B cell (primary cell): ENCODE data around the gene TNFSF4. TPM values are rescaled to one million over a fixed set of nuclear protein-coding genes. Genes with fewer than 3 reads are reported as not detected.

ENCODE experiments used
- ATAC-seq: fragments of 200-7000 bp; cut with Tn5 transposase; one replicate; pipeline ENCODE4 v1.10.0; 2021; ENCODE audit warnings: low read depth, mild to moderate bottlenecking, moderate number of reproducible peaks, moderate library complexity
- CTCF ChIA-PET: fragments of 350-600 bp; sonication (Branson Sonifier 250); formaldehyde crosslinking; loops from one replicate; lab custom pipeline; 2021; ENCODE audit warnings: antibody characterized with exemption, inconsistent platforms; lab: Charles Lee
- POLR2A ChIA-PET: fragments of 350-600 bp; sonication (Branson Sonifier 250); formaldehyde crosslinking; loops from one replicate; lab custom pipeline; 2021; ENCODE audit warnings: antibody characterized with exemption; lab: Charles Lee
- DNase-seq: peaks from one replicate; pipeline ENCODE4 v3.0.0; 2013
- H2AFZ ChIP-seq: 2 replicates; pipeline ENCODE4 v1.6.1; 2012; ENCODE audit warnings: mild to moderate bottlenecking, low read depth, low read length; ENCODE audit not compliant: insufficient read depth, poor library complexity, severe bottlenecking
- H3K27ac ChIP-seq, 2 donors: 1 replicate in 1 of 2; 2 replicates in 1 of 2; pipeline ENCODE4 v1.5.1; 2012 to 2013; ENCODE audit warnings: low read length in 2 of 2, mild to moderate bottlenecking in 2 of 2, moderate library complexity in 1 of 2
- H3K27me3 ChIP-seq, 4 experiments: fragments of 200-600 bp in 1 of 4; sonication (generic) in 1 of 4; replicated peaks in 1 of 4; 1 replicate in 2 of 4; 2 replicates in 2 of 4; pipeline versions ENCODE4 v1.6.1 to v1.7.0; 2013 to 2016; ENCODE audit warnings: low read length in 3 of 4, mild to moderate bottlenecking in 2 of 4, mixed read lengths in 1 of 4, moderate library complexity in 1 of 4; ENCODE audit not compliant: insufficient read depth in 4 of 4, control insufficient read depth in 3 of 4; ENCODE audit errors: control extremely low read depth in 1 of 4
- H3K36me3 ChIP-seq, 2 experiments: replicated peaks in 1 of 2; 1 replicate in 1 of 2; 2 replicates in 1 of 2; pipeline versions ENCODE4 v1.6.1 to v1.7.1; 2013; ENCODE audit warnings: low read length in 1 of 2; ENCODE audit not compliant: insufficient read depth in 2 of 2, control insufficient read depth in 1 of 2; ENCODE audit errors: control extremely low read depth in 1 of 2, extremely low read depth in 1 of 2
- H3K4me1 ChIP-seq, 2 donors: fragments of 200-600 bp in 1 of 2; sonication (generic) in 1 of 2; 1 replicate in 1 of 2; 2 replicates in 1 of 2; pipeline versions ENCODE4 v1.5.1 to v1.6.1; 2013 to 2017; ENCODE audit warnings: low read length in 2 of 2; ENCODE audit not compliant: control insufficient read depth in 2 of 2, insufficient read depth in 2 of 2
- H3K4me2 ChIP-seq: replicated peaks from 2 replicates; pipeline ENCODE3; 2012; ENCODE audit warnings: mild to moderate bottlenecking, low read depth, low read length; ENCODE audit not compliant: poor library complexity, severe bottlenecking
- H3K4me3 ChIP-seq, 5 experiments: fragments of 200-600 bp in 1 of 5; sonication (generic) in 1 of 5; 1 replicate in 3 of 5; 2 replicates in 2 of 5; pipeline versions ENCODE4 v1.5.1 to v1.7.0; 2011 to 2016; ENCODE audit warnings: low read length in 4 of 5, mild to moderate bottlenecking in 4 of 5, low read depth in 2 of 5, control low read depth in 1 of 5, moderate library complexity in 1 of 5; ENCODE audit not compliant: insufficient read depth in 1 of 5; ENCODE audit errors: control extremely low read depth in 1 of 5, extremely low read depth in 1 of 5
- H3K79me2 ChIP-seq: fragments of 200-600 bp; sonication (generic); one replicate; pipeline ENCODE4 v1.6.0; 2016; ENCODE audit warnings: low read length; ENCODE audit not compliant: control insufficient read depth, insufficient read depth
- H3K9ac ChIP-seq: fragments of 200-600 bp; sonication (generic); 2 replicates; pipeline ENCODE4 v1.6.1; 2017; ENCODE audit warnings: mild to moderate bottlenecking, low read length, moderate library complexity
- H3K9me3 ChIP-seq, 3 donors: one replicate each; pipeline versions ENCODE4 v1.6.1 to v1.7.1; 2013; ENCODE audit warnings: low read length in 2 of 3; ENCODE audit not compliant: control insufficient read depth in 2 of 3, insufficient read depth in 1 of 3; ENCODE audit errors: control extremely low read depth in 1 of 3
- H4K20me1 ChIP-seq: 2 replicates; pipeline ENCODE4 v1.6.0; 2012; ENCODE audit warnings: mild to moderate bottlenecking, low read length; ENCODE audit not compliant: insufficient read depth, control insufficient read depth, poor library complexity, severe bottlenecking
- H3K27ac Mint-ChIP-seq: one replicate; pipeline ENCODE4 v1.8.0; 2021; ENCODE audit warnings: mixed read lengths
- H3K27me3 Mint-ChIP-seq: one replicate; pipeline ENCODE4 v1.8.0; 2021; ENCODE audit warnings: mixed read lengths
- H3K4me1 Mint-ChIP-seq: one replicate; pipeline ENCODE4 v1.8.0; 2021; ENCODE audit warnings: mixed read lengths
- H3K4me3 Mint-ChIP-seq: one replicate; pipeline ENCODE4 v1.8.0; 2021; ENCODE audit warnings: mixed read lengths
- H3K9me3 Mint-ChIP-seq: one replicate; pipeline ENCODE4 v1.8.0; 2022; ENCODE audit warnings: mixed read lengths; ENCODE audit not compliant: insufficient read depth
- CTCF ChIP-seq: fragments of 200-600 bp; IDR thresholded peaks from one replicate; pipeline ENCODE4 v1.8.0; 2022; ENCODE audit warnings: antibody characterized with exemption, mild to moderate bottlenecking
- EZH2 ChIP-seq: IDR thresholded peaks from 2 replicates; pipeline ENCODE4 v1.6.1; 2012; ENCODE audit warnings: borderline replicate concordance, low read depth, mild to moderate bottlenecking, moderate library complexity, low read length; ENCODE audit not compliant: insufficient read depth, poor library complexity, severe bottlenecking
- WGBS: methylation state at CpG from one replicate; pipeline ENCODE4 v1.1.5; 2013; ENCODE audit warnings: missing lambda C conversion rate; ENCODE audit not compliant: insufficient coverage; 5-methylcytosine and 5-hydroxymethylcytosine counted together
- intact Hi-C: fragments of 100-400 bp; cut with micrococcal nuclease; formaldehyde crosslinking; loops from one replicate; pipeline ENCODE4 v1.10.0; 2022
- polyA plus RNA-seq: library from polyadenylated mRNA; depleted of rRNA; stranded (reverse); fragments of >200 nt; gene quantifications from 2 replicates; pipeline ENCODE4 v1.2.3, GENCODE V29; 2012
- total RNA-seq, 2 donors: library from RNA; stranded (reverse); fragments of 120-200 nt in 1 of 2; gene quantifications; 1 replicate in 1 of 2; 2 replicates in 1 of 2; pipeline versions ENCODE4 v1.2.3 to v1.2.4, GENCODE V29; 2013 to 2022

TNFSF4 gene
- total and polyA plus RNA-seq, 2 donors (not counting 1 experiment from before 2014, with no cell fraction given), result 1.0 to 1.5 TPM

- POLR2A ChIA-PET, result no interaction called here
- peaks cover 9% of the 10 kb centered on the region for H3K9me3 Mint-ChIP-seq
- DNase-seq, result no peak
Measured at GRCh38 chr1:173245892-173246291, 38.8 kb upstream of the TNFSF4 start.

GRCh38 chr1:173243300-173243699 is 36.2 kb upstream of the TNFSF4 start:
- H3K4me1 Mint-ChIP-seq, result peaks cover 18% of the 10 kb centered on the region
- Histone ChIP-seq H3K4me1 (peaks cover 8 to 13% of the 10 kb centered on the region in 2 donors), H3K79me2 (no peaks in the 10 kb centered on the region), H3K9me3 (peaks cover 0 to 17% (median 12%) of the 10 kb centered on the region in 3 donors), H3K4me2 (no peak overlapping the region), H3K9ac (no peak overlapping the region), H3K4me3 (no peak overlapping the region), H4K20me1 (no peaks in the 10 kb centered on the region), H3K27me3 (no peaks in the 10 kb centered on the region), H3K27ac (no peak overlapping the region), H2AFZ (no peak overlapping the region), H3K36me3 (no peaks in the 10 kb centered on the region)
- DNase-seq (no peak), ATAC-seq (no peak)
- no peak overlapping the region for H3K27ac Mint-ChIP-seq
- CTCF ChIA-PET, result interaction anchor here (2.1 kb wide), 1 partner anchor 12 kb away, joined by 7 read pairs; no protein-coding TSS in a partner anchor
- peaks cover 15% of the 10 kb centered on the region for H3K9me3 Mint-ChIP-seq
- no peaks in the 10 kb centered on the region for H3K27me3 Mint-ChIP-seq
- no CpG with 5 or more reads among the region's 1 CpG for WGBS
- TF ChIP-seq CTCF (no peak), EZH2 (no peak)
- intact Hi-C loops, result no loop called here
- no peak overlapping the region for H3K4me3 Mint-ChIP-seq
- POLR2A ChIA-PET, result no interaction called here

More at GRCh38 chr1:173245892-173246291, 38.8 kb upstream of the TNFSF4 start:
- Histone ChIP-seq H3K4me2 (no peak overlapping the region), H3K9ac (no peak overlapping the region), H2AFZ (no peak overlapping the region), H4K20me1 (no peaks in the 10 kb centered on the region), H3K79me2 (no peaks in the 10 kb centered on the region), H3K9me3 (peaks cover 0 to 10% (median 8%) of the 10 kb centered on the region in 3 donors), H3K27ac (no peak overlapping the region), H3K36me3 (no peaks in the 10 kb centered on the region), H3K4me3 (no peak overlapping the region), H3K27me3 (no peaks in the 10 kb centered on the region), H3K4me1 (peaks cover 8 to 13% of the 10 kb centered on the region in 2 donors)
- Mint-ChIP-seq H3K4me3 (no peak overlapping the region), H3K4me1 (peaks cover 18% of the 10 kb centered on the region), H3K27me3 (no peaks in the 10 kb centered on the region), H3K27ac (no peak overlapping the region)
- TF ChIP-seq CTCF (no peak), EZH2 (no peak)
- CTCF ChIA-PET, result no interaction called here
- intact Hi-C loops, result no loop called here
- no peak for ATAC-seq
